NT2/D1 (cell line): ENCODE measurements around the gene BRD4.
"Not testable (repeated sequence)": the region's sequence is repeated elsewhere in the genome, so short reads cannot be mapped to it uniquely, and the experiment has no call there.

Experiments
- YY1 ChIP-seq: IDR thresholded peaks from 2 replicates; pipeline ENCODE4 v1.6.1; 2011; ENCODE audit not compliant: insufficient read length, insufficient read depth
- ZNF274 ChIP-seq: IDR thresholded peaks from 2 replicates; pipeline ENCODE4 v1.6.1; 2011; ENCODE audit warnings: mild to moderate bottlenecking, low read depth, low read length

DNA sequence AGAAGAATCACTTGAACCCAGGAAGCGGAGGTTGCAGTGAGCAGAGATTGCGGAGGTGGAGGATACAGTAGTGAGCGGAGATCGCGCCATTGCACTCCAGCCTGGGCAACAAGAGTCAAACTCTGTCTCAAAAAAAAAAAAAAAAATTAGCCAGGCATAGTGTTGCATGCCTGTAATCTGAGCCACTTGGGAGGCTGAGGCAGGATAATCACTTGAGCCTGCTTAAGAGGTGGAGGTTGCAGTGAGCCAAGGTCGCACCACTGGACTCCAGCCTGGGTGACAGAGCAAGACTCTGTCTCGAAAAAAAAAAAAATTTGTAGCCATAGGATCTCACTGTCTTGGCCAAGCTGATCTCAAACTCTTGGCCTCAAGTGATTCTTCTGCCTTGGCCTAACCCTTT, 3.7 kb upstream of the BRD4 start:
- TF ChIP-seq ZNF274, YY1: not testable (repeated sequence)
